MM.1S (cell line): ENCODE data around the gene NTSR1.

Experiments used
- DNase-seq: peaks from one replicate; pipeline ENCODE4 v3.0.0-alpha.2; 2015
- H2AFZ ChIP-seq: fragments of 300-600 bp; sonication (generic); 2 replicates; pipeline ENCODE4 v1.6.0; 2016; ENCODE audit warnings: antibody characterized with exemption, low read length
- H3F3A ChIP-seq: fragments of 300-600 bp; sonication (generic); 2 replicates; pipeline ENCODE4 v1.6.1; 2016; ENCODE audit warnings: mild to moderate bottlenecking, antibody characterized with exemption, low read length, moderate library complexity, mixed read lengths; ENCODE audit not compliant: insufficient read depth
- H3K27ac ChIP-seq: fragments of 300-600 bp; sonication (generic); 2 replicates; pipeline ENCODE4 v1.5.1; 2016; ENCODE audit warnings: mild to moderate bottlenecking, low read length
- H3K27me3 ChIP-seq: fragments of 300-600 bp; sonication (generic); replicated peaks from 2 replicates; pipeline ENCODE4 v1.6.0; 2016; ENCODE audit warnings: low read length; ENCODE audit not compliant: insufficient read depth
- H3K36me3 ChIP-seq: fragments of 300-600 bp; sonication (generic); replicated peaks from 2 replicates; pipeline ENCODE4 v1.6.1; 2016; ENCODE audit warnings: mild to moderate bottlenecking, low read length, mixed read lengths; ENCODE audit not compliant: insufficient read depth
- H3K4me1 ChIP-seq: fragments of 300-600 bp; sonication (generic); 2 replicates; pipeline ENCODE4 v1.6.1; 2016; ENCODE audit warnings: low read length, mixed read lengths
- H3K4me2 ChIP-seq: fragments of 300-600 bp; sonication (generic); 2 replicates; pipeline ENCODE4 v1.6.0; 2016; ENCODE audit warnings: low read depth, low read length
- H3K4me3 ChIP-seq: fragments of 300-600 bp; sonication (generic); 2 replicates; pipeline ENCODE4 v1.5.1; 2016; ENCODE audit warnings: low read length, mixed read lengths
- H3K79me2 ChIP-seq: fragments of 300-600 bp; sonication (generic); 2 replicates; pipeline ENCODE4 v1.6.1; 2016; ENCODE audit warnings: mixed run types, low read length, mixed read lengths
- H3K9ac ChIP-seq: fragments of 300-600 bp; sonication (generic); 2 replicates; pipeline ENCODE4 v1.6.1; 2016; ENCODE audit warnings: low read length, mixed read lengths
- H3K9me2 ChIP-seq: fragments of 300-600 bp; sonication (generic); replicated peaks from 2 replicates; pipeline ENCODE4 v1.6.1; 2016; ENCODE audit warnings: mild to moderate bottlenecking, low read length, mixed read lengths; ENCODE audit not compliant: insufficient read depth
- H3K9me3 ChIP-seq: fragments of 300-600 bp; sonication (generic); replicated peaks from 2 replicates; pipeline ENCODE4 v1.6.1; 2016; ENCODE audit warnings: mild to moderate bottlenecking, low read length, mixed read lengths; ENCODE audit not compliant: insufficient read depth
- H4K20me1 ChIP-seq: fragments of 300-600 bp; sonication (generic); 2 replicates; pipeline ENCODE4 v1.6.1; 2016; ENCODE audit warnings: mild to moderate bottlenecking, low read length, moderate library complexity, mixed read lengths; ENCODE audit not compliant: insufficient read depth
- EZH2 ChIP-seq: fragments of 300-600 bp; sonication (generic); optimal IDR thresholded peaks from 2 replicates; pipeline ENCODE3; 2017; ENCODE audit warnings: low read depth, mild to moderate bottlenecking, antibody characterized with exemption, low read length, mixed read lengths
- EZH2phosphoT487 ChIP-seq: fragments of 300-600 bp; sonication (generic); IDR thresholded peaks from 2 replicates; pipeline ENCODE4 v1.6.1; 2018; ENCODE audit warnings: antibody characterized with exemption, low read length
- TF ChIP-seq, protein P1 (sequence below): fragments of 300-600 bp; sonication (generic); IDR thresholded peaks from 2 replicates; pipeline ENCODE4 v1.5.1; 2016; ENCODE audit warnings: antibody characterized with exemption, low read length, mixed read lengths

The NTSR1 gene

GRCh38 chr20:62776035-62776691 is 67.5 kb downstream of the NTSR1 start:
- Histone ChIP-seq H3K27me3 (peaks cover 83% of the 10 kb centered on the region), H3K9ac (no peak overlapping the region), H4K20me1 (no peaks in the 10 kb centered on the region), H3K36me3 (no peaks in the 10 kb centered on the region), H2AFZ (peak overlapping the region; percentile 52; the same call in 1 of the 2 replicates), H3F3A (no peaks in the 10 kb centered on the region), H3K4me3 (peak overlapping the region; percentile 34), H3K4me1 (peaks cover 6% of the 10 kb centered on the region), H3K4me2 (peak overlapping the region; percentile 88), H3K79me2 (no peaks in the 10 kb centered on the region), H3K27ac (no peak overlapping the region), H3K9me3 (no peaks in the 10 kb centered on the region), H3K9me2 (no peaks in the 10 kb centered on the region)
- no peak for DNase-seq
- TF ChIP-seq EZH2 (no peak), EZH2phosphoT487 (no peak)
- TF ChIP-seq, protein P1, sequence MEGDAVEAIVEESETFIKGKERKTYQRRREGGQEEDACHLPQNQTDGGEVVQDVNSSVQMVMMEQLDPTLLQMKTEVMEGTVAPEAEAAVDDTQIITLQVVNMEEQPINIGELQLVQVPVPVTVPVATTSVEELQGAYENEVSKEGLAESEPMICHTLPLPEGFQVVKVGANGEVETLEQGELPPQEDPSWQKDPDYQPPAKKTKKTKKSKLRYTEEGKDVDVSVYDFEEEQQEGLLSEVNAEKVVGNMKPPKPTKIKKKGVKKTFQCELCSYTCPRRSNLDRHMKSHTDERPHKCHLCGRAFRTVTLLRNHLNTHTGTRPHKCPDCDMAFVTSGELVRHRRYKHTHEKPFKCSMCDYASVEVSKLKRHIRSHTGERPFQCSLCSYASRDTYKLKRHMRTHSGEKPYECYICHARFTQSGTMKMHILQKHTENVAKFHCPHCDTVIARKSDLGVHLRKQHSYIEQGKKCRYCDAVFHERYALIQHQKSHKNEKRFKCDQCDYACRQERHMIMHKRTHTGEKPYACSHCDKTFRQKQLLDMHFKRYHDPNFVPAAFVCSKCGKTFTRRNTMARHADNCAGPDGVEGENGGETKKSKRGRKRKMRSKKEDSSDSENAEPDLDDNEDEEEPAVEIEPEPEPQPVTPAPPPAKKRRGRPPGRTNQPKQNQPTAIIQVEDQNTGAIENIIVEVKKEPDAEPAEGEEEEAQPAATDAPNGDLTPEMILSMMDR: no peak

- no peaks in the 10 kb centered on the region for H3K9me3 ChIP-seq
- H3K9me2 ChIP-seq: no peaks in the 10 kb centered on the region
- peak overlapping the region; percentile 34 for H3K4me3 ChIP-seq
- H3K9ac ChIP-seq: no peak overlapping the region
- H4K20me1 ChIP-seq: no peaks in the 10 kb centered on the region
- H3K27ac ChIP-seq: no peak overlapping the region
- H3K4me2 ChIP-seq: peak overlapping the region; percentile 88
- peaks cover 6% of the 10 kb centered on the region for H3K4me1 ChIP-seq
- peaks cover 83% of the 10 kb centered on the region for H3K27me3 ChIP-seq
- no peaks in the 10 kb centered on the region for H3F3A ChIP-seq
- H2AFZ ChIP-seq: peak overlapping the region; percentile 52; the same call in 1 of the 2 replicates
- TF ChIP-seq, protein P1: no peak
- TF ChIP-seq EZH2 (no peak), EZH2phosphoT487 (no peak)
- no peaks in the 10 kb centered on the region for H3K79me2 ChIP-seq
- no peaks in the 10 kb centered on the region for H3K36me3 ChIP-seq
- DNase-seq: peak; percentile 53
These were observed 68.3 kb downstream of the NTSR1 start for GRCh38 chr20:62776692-62777527.

DNA sequence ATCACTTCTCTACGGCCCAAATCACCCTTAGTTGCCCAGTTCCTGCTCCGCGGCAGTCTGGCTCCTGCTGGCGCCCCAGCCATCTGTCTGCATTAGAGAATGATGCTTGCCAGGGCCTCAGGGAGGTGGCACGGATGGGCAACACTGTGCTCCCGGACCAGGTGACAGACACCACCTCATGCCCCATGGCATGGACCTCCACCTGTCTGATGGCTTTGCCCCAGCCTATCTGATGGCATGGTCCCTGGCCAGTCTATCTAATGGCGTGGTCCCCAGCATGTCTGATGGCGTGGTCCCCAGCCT is 68.8 kb downstream of the NTSR1 start:
- Histone ChIP-seq H3K4me2 (0 out of 2 replicates have a peak overlapping the region, but pooled peaks have one; percentile 30), H3K27ac (no peak overlapping the region), H3K27me3 (peaks cover 83% of the 10 kb centered on the region)

More for the DNA sequence above, 68.8 kb downstream of the NTSR1 start:
- TF ChIP-seq, protein P1: no peak
- TF ChIP-seq EZH2phosphoT487: no peak
- TF ChIP-seq EZH2: no peak
- DNase-seq: no peak
- H3K4me1 ChIP-seq: peaks cover 6% of the 10 kb centered on the region
- no peaks in the 10 kb centered on the region for H3F3A ChIP-seq
- peak overlapping the region; percentile 25; the same call in 1 of the 2 replicates for H2AFZ ChIP-seq
- H3K9ac ChIP-seq: no peak overlapping the region
- H3K79me2 ChIP-seq: no peaks in the 10 kb centered on the region
- H3K36me3 ChIP-seq: no peaks in the 10 kb centered on the region
- no peaks in the 10 kb centered on the region for H3K9me3 ChIP-seq
- H4K20me1 ChIP-seq: no peaks in the 10 kb centered on the region
- H3K4me3 ChIP-seq: no peak overlapping the region
- no peaks in the 10 kb centered on the region for H3K9me2 ChIP-seq
